GM13977 (cell line): ENCODE results near the gene LPP.

Source experiments
- DNase-seq: peaks from one replicate; pipeline ENCODE4 v3.0.0; 2012; ENCODE audit warnings: low spot score
- CTCF ChIP-seq: IDR thresholded peaks from 2 replicates; pipeline ENCODE4 v1.5.1; 2012; ENCODE audit warnings: mild to moderate bottlenecking, control low read depth; ENCODE audit not compliant: insufficient read depth; ENCODE audit errors: extremely low read depth, missing control alignments
- in situ Hi-C: fragments of 300-500 bp; cut with MboI; formaldehyde crosslinking; loops from one replicate; pipeline ENCODE4 v1.12.0; 2022; ENCODE audit warnings: low sequenced_read_pairs, low pct_unique_long_range_greater_than_20kb, mixed read lengths, inconsistent platforms; ENCODE audit not compliant: unreplicated experiment

Gene LPP

DNA sequence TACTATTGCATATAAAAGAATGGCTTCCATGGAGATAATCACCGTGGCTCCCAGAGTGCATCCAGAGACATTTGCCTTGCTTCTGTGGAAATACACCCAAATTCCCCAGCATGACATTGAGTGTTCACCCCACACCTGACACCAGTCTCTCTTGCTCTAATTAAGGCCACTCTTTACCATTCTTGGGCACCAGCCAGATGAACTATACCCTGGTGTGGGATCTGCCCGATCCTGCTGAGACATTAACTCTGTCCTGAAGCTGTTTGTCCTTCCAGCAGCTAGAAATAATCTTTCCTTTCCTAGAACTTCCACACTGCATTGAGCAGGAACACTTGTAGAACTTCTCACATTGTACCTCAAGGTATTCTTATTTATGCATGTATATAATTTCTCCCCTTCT lies 105.2 kb downstream of the LPP start:
- no peak for TF ChIP-seq CTCF
- DNase-seq = no peak
- in situ Hi-C loops = no loop called here

GRCh38 chr3:188259596-188259995 lies 105.6 kb downstream of the LPP start:
- DNase-seq = no peak
- in situ Hi-C loops = no loop called here
- no peak for TF ChIP-seq CTCF

DNA sequence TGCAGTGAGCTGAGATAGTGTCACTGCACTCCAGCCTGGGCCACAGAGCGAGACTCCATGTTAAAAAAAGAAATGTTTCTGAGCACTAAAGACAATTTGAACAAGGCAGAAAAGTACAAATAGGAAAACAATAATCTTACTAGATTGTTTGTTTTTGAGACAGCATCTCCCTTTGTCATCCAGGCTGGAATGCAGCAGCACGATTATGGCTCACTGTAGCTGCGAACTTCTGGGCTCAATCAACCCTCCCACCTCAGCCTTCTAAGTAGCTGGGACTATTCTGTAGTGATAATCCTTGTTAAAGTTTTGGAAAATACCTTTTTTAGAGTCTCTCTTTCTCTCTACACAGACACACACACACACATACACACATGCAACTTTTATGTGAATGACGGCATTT lies 107.1 kb downstream of the LPP start:
- in situ Hi-C loops = no loop called here
- TF ChIP-seq CTCF = no peak
- DNase-seq = no peak

DNA sequence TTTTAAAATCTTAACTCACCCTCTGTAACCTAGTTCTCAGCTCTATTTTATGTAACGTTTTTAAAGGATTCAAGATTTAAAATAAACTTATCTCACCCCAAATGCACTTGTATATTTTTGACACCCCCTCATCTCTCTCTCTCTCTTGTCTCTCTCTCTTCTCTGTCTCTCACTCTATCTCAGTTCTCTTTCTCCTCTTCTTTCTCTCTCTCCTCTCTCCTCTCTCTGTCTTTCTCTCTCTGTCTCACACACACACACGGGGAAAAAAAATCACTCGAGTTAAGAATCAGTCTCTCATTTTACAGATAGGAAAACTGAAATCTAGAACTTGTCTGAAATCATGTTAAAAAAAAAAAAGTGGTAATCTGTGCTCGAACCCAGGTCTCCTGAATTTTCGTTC lies 108.5 kb downstream of the LPP start:
- no peak for TF ChIP-seq CTCF
- no peak for DNase-seq
- in situ Hi-C loops = no loop called here

- no peak for TF ChIP-seq CTCF
- in situ Hi-C loops = no loop called here
Measured at GRCh38 chr3:188262913-188263683, 109.1 kb downstream of the LPP start.

GRCh38 chr3:188264226-188265207 lies 110.6 kb downstream of the LPP start:
- no peak for TF ChIP-seq CTCF
- DNase-seq = no peak
- in situ Hi-C loops = no loop called here

More at GRCh38 chr3:188262913-188263683, 109.1 kb downstream of the LPP start:
- no peak for DNase-seq
